Heart left ventricle (tissue), 13 donors: Measurements from ENCODE around the gene EXOC3L4.

Experiments used
- CTCF ChIP-seq, 12 donors: fragments of 200-600 bp; sonication (generic) in 4 of 12; IDR thresholded peaks; one replicate each; pipeline versions ENCODE4 v1.5.0 to v1.8.0; 2018 to 2022; ENCODE audit warnings: antibody characterized with exemption in 12 of 12, mild to moderate bottlenecking in 5 of 12
- POLR2A ChIP-seq, 2 donors: fragments of 450-650 bp; IDR thresholded peaks; one replicate each; pipeline ENCODE4 v1.6.1; 2017; ENCODE audit warnings: antibody characterized with exemption in 2 of 2, mild to moderate bottlenecking in 2 of 2, moderate library complexity in 2 of 2
- donor health status: ischemic (EF 13 %, LVEDD 7.1; RV severe dilation, severe dysfunction).
- donor health status: DM: no; HTN: yes; CAD: no.
- donor health status: DM: no; HTN: no; CAD: no.
- donor health status: ischemic (EF 25% LVEDD 6.9; RV normal size, moderate dysfunction).
- donor health status: ischemic (EF 25% LVEDD 5.7; RV mildly dilated, moderate dysfunction).
- donor health status: ischemic (EF 35%, LVEDD 5.7; RV mildly dilated, moderate dysfunction).
- donor health status: nonischemic (EF 11% LVEDD 7.7; RV severe dilation, severe dysfunction).
- donor health status: DM: yes; HTN: yes; CAD: no.
- donor health status: PGD.
- donor health status: ischemic (EF 29% LVEDD 5.4; RV normal size, mild dysfunction).
- donor health status: nonischemic (EF 23%, LVEDD 6.1; RV moderate dilation, normal function).

GRCh38 chr14:103136388-103137271 lies 42.1 kb downstream of the EXOC3L4 start:
- TF ChIP-seq CTCF (IDR thresholded peaks at IDR 0.05), result no peak
- TF ChIP-seq POLR2A (IDR thresholded peaks at IDR 0.05), result no peak
